TTC549 (cell line): ENCODE data around the gene ADAMTS17.

Experiments
- FAIRE-seq: peaks from 2 replicates; lab custom pipeline; 2012; peaks lifted over from hg19 to GRCh38; lab: Jason Lieb, UNC

ADAMTS17 gene

GRCh38 chr15:100125401-100126191 lies 216.2 kb downstream of the ADAMTS17 start:
- FAIRE-seq, result no peak

- FAIRE-seq, result no peak
Measured at GRCh38 chr15:100124936-100125335, 216.8 kb downstream of the ADAMTS17 start.

DNA sequence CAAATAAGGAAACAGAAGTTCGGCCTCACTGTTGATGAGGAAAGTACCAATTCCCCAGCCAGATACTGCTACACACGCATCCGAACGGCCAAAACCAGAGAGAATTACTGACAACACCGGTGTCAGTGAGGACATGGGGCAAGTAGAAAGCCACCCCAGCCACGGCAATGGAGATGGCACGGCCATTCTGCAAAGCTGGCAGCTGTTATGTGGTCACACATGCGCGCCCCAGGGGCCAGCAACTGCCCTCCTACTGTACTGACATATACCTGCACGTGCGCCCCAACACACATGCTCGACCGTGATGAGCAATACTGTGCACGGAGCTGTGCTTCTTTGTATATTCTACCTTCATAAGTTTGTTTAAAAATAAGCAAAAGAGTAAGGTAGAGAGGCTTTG lies 217.4 kb downstream of the ADAMTS17 start:
- FAIRE-seq, result no peak

GRCh38 chr15:100123611-100124010 lies 218.2 kb downstream of the ADAMTS17 start:
- FAIRE-seq, result no peak

DNA sequence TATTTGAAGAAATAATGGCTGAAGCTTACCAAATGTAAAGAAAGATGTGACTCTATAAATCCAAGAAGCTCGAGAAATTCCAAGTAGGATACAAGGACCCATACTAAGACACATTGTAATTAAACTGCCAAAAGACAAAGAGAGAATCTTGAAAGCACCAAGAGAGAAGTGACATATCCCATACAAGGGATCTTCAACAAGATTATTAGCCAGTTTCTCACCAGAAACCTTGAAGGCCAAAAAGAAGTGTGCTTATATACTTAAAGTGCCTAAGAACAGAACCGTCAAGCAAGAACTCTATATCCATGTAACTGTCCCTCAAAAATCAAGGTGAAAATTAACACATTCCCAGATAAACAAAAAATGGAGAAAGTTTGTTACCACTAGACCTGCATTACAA lies 220.5 kb downstream of the ADAMTS17 start:
- no peak for FAIRE-seq

DNA sequence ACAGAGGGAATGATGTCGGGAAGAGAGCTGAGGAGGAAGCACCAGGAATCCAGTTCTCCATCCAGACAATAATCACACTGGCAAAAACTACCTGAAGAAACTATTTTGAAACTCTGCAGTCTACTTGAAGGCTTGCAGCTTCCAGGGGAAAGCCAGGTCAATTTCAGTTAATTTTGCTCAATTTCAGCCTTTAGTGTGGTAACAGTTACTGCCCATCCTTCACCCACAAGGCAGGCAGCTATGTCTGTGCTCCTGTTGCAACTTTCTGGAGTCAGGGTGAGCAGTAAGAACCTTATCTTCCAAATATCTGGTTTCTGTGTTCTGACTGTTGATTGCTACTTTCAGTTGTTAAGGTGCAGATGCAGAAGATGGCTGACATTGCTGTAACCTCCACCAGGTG lies 221.7 kb downstream of the ADAMTS17 start:
- no peak for FAIRE-seq

- no peak for FAIRE-seq
Measured at GRCh38 chr15:100118546-100118945, 223.2 kb downstream of the ADAMTS17 start.

- FAIRE-seq, result no peak
Measured at GRCh38 chr15:100116416-100117190, 225.2 kb downstream of the ADAMTS17 start.

- no peak for FAIRE-seq
Measured at GRCh38 chr15:100115711-100116090, 226.1 kb downstream of the ADAMTS17 start.

GRCh38 chr15:100115066-100115710 lies 226.6 kb downstream of the ADAMTS17 start:
- no peak for FAIRE-seq

DNA sequence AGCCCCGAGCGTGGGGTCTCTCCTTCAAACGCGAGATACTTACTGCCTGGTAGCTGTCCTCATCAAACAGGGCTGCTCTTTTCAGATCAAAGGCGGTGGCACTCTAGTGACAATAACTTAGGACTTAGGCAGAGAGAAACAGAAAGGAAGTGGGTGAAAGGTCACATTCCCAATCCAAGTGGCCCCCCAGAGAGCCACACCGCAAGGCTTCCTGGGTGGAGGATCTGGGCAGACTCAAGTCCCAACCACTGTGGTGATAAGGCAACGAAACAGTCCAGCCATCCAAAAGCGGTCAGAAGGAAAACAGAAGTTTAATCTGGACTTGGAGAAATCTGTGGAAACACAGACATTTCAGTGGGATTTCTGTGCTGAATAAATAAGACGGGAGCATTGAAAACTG lies 227.2 kb downstream of the ADAMTS17 start:
- no peak for FAIRE-seq

GRCh38 chr15:100114100-100114499 lies 227.7 kb downstream of the ADAMTS17 start:
- FAIRE-seq, result no peak

DNA sequence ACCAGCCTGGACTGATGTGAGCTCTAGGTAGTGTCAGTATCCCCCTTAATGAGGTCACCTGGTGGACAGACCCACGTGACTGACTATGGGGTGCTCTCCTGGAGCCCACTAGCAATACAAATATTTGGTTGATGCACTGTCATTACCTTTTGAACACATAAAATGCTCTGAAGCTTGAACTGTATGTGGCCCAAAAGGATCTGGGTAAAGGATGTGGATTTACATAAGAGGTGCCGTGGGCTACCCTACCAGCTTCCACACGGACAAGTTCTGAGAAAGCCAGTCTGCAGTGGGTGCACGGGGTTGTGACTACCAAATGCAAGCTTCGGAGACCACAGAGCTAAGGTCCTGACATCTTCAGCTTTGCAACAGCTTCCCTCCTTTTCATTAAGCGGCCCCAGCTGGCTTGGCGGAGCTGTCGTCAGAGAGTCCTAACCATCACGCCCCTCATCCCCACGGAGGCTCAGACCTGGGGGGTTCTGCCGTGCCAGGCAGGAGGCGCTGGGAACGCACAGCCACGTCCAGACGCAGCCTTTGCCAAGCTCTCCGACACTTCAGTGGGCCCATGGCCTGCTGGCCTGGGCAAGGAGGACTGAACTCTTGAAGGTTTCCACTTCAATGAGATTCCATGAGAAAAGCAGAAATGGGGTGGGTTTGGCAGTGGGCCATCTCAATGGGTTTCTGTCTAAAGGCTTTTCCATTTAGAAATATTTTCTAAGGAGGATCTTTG lies 228.3 kb downstream of the ADAMTS17 start:
- no peak for FAIRE-seq

- no peak for FAIRE-seq
Measured at GRCh38 chr15:100112636-100113305, 229.0 kb downstream of the ADAMTS17 start.

GRCh38 chr15:100112061-100112420 lies 229.7 kb downstream of the ADAMTS17 start:
- FAIRE-seq, result no peak

DNA sequence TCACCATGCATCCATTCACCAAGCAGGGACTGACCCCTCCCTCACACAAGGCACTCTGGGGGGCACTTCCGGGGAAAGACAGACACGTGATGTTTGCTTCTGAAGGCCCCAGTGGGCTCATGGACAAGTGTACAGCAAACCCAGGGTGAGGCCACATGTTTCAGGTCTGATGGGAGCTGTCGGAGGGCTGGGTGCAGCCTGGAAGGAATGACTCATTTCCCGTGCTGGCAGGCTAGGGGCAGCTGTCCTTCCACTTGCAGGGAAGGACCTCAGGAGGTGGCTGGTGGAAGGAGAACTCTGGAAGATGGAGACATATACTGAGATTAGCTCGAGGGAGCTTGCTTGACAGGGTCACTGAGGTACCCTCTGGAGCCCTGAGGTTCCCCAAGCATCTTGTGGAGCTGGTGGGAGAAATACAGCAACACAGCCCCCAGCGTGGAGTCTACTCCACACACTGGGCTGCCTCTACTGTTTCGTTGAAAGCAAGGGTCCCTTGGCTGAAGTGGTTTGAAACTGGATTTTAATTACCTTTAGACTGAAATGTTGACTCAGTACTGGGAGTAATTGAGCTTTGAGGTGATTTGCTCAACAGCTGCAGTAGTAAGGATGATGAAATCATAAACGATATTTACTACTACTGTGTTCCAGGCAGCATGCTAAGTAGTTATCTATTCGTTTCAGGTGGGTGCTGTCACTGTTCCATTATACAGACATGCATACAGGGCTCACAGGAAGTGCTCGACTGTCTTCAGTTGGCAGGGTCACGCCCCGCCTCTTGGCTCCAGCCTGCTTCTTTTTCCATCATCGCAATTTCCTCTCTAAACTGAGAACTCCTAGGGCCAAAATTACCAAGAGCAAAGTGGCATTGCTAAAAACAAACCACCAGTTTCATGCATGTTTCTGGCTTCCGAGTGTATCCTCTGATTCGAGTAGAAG lies 230.4 kb downstream of the ADAMTS17 start:
- FAIRE-seq, result no peak

- no peak for FAIRE-seq
Measured at GRCh38 chr15:100109486-100110035, 232.2 kb downstream of the ADAMTS17 start.

- FAIRE-seq, result no peak
Measured at GRCh38 chr15:100108846-100109245, 232.9 kb downstream of the ADAMTS17 start.

- FAIRE-seq, result no peak
Measured at GRCh38 chr15:100108346-100108745, 233.4 kb downstream of the ADAMTS17 start.

GRCh38 chr15:100107606-100108225 lies 234.1 kb downstream of the ADAMTS17 start:
- FAIRE-seq, result no peak
